ENCODE results near the gene SUMO1.

The SUMO1 gene

DNA sequence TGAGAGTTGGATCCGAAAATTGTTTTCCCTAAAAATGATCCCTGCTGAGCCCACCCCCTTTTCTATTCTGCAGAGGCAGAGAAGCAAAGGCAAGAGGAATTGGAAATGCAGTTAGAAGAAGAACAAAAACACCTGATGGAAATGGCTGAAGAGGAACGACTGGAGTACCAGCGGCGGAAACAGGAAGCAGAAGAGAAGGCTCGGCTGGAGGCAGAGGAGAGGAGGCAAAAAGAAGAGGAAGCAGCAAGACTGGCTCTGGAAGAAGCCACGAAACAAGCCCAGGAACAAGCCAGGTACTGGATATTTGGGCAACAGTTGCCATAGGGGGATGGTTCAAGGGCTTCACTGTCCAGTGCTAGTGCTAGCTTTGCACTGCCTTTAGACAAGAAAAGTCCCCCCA, 41.7 kb downstream of the SUMO1 start:
- DNase-seq (ENCODE audit: low read depth): no peak

GRCh38 chr2:202194418-202194817, 44.0 kb downstream of the SUMO1 start:
- DNase-seq (ENCODE audit: low read depth): no peak

DNA sequence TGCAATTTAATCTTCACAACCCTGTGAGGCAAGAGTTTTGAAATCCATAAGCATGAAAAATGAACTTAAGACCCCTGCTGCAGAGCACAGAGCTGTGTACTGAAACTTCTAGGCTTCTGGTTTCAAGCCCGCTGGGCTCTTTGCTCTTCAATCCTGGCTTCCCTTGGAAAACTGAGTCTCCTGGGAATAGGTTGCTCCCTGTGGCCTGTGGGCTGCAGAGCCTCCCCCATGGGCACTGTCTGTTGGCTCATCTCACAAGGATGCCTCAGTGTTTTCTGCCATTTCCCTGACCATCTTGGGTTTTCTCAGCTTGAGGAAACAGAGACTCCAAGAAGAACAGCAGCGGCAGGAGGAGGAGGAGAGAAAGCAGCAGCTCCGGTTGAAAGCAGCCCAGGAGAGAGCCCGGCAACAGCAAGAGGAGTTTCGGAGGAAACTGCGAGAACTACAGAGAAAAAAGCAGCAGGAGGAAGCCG, 44.5 kb downstream of the SUMO1 start:
- DNase-seq (ENCODE audit: low read depth): no peak

- no peak for DNase-seq (ENCODE audit: low read depth)
Measured at GRCh38 chr2:202193305-202193704, 45.1 kb downstream of the SUMO1 start.

DNA sequence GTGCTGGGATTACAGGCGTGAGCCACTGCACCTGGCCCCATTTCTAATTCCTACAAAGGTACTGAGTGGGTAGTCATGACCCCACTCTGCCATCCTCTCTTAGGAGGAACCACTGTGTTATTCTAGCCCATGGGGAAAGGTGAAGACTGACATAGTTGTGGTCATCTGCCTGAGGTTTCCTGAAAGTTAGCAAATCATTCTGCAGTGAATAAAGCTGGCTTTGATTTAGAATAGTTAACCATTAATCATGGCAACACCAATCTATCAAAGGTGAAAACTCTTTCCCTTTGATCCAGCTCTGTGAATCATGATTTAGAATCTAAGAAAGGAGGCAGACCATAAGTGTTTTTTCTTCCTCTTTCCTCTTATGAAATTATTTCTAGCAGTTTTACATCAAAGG, 50.8 kb downstream of the SUMO1 start:
- no peak for DNase-seq (ENCODE audit: low read depth)

GRCh38 chr2:202186641-202187202, 51.7 kb downstream of the SUMO1 start:
- DNase-seq (ENCODE audit: low read depth): no peak

GRCh38 chr2:202185156-202185555, 53.2 kb downstream of the SUMO1 start:
- no peak for DNase-seq (ENCODE audit: low read depth)

GRCh38 chr2:202184557-202184956, 53.8 kb downstream of the SUMO1 start:
- no peak for DNase-seq (ENCODE audit: low read depth)

DNA sequence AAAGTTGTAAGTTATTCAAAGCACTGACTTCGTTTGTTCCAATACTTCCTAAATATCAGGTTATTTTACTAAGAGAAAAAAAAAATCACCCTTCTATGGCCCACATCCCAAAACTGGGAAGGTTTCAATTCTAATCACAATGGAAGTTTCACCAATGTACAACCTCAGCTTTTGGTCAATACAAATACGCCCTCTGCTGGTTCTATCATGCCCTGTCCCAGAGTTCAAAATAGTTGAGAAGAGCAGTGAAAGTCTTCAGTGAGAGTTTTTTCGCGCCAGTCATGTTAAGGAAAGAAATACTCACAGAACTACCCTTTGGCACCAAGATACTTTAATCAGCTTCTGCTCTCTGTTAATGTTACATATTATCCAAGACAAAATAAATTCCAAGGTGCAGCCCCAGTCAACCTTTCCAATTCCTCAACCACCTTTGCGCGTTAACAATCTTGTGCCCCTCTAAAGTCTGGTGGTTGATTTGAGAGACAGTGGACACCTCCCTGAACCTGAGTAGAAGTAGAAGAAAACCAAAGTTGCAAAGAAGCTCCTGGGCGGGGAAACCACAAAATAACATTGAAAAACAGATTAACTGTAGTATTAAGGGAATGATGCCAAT, 59.9 kb downstream of the SUMO1 start:
- peak; percentile 50 for DNase-seq (ENCODE audit: low read depth)

GRCh38 chr2:202172439-202173211, 65.8 kb downstream of the SUMO1 start:
- DNase-seq (ENCODE audit: low read depth): no peak

GRCh38 chr2:202171241-202171825, 67.1 kb downstream of the SUMO1 start:
- no peak for DNase-seq (ENCODE audit: low read depth)

GRCh38 chr2:202169832-202170424, 68.5 kb downstream of the SUMO1 start:
- DNase-seq (ENCODE audit: low read depth): no peak

DNA sequence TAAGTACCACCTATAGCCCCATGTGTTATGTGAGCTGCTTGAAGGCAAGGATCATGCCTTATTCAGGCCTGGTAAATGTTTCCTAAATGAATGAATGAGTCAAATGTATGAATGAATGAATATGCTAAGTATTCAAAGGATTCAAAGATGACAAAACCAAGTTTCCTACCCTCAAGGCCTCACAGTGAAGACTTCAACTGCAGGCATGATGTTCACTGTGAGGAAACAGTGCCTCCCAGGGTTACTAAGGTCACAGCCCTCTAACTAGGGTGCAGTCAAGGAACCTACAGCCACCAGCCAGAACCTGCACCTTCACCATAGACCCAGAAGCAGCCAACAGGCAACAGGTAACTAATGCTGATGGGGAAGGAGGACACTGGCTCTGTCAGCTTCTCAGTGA, 69.3 kb downstream of the SUMO1 start:
- no peak for DNase-seq (ENCODE audit: low read depth)

DNA sequence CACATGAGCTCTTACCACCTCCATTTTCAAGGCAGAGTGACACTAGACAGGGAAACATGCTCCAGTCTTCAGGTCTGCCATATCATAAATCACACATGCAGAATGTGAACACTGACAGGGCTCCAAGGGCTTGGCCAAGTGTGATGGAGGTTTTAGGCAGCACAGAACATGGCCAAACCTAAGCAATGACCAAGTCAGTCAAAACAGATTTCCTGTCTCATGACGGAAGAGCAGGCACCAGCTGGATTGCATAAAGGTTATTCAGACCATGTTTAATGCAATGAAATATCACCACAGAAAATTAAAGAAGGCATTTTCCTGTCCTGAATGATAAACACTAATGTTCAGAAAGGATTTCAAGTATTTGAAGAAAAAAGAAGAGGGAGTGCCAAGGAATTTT, 72.5 kb downstream of the SUMO1 start:
- no peak for DNase-seq (ENCODE audit: low read depth)

- DNase-seq (ENCODE audit: low read depth): no peak
Measured at GRCh38 chr2:202165208-202165607, 73.2 kb downstream of the SUMO1 start.

GRCh38 chr2:202164411-202164810, 74.0 kb downstream of the SUMO1 start:
- no peak for DNase-seq (ENCODE audit: low read depth)

- DNase-seq (ENCODE audit: low read depth): no peak
Measured at GRCh38 chr2:202161151-202161835, 77.1 kb downstream of the SUMO1 start.

DNA sequence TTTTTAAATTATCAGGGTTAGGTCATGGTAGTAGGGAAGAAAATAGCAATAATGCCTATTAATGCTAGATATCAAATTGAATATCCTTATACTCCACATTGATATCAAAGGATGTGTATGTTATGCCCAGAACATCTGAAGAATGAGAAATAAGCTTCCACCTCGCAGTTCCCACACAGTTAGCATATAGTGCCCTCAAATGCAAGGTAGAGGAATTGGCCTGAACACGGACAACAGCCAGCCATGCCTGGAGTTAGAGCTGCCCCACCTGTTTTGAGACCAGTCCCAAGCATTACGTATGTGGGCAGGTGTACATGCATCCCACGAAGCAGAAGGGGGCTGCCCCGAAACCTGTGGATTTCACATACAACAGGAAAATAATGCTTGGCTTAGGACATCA, 79.6 kb downstream of the SUMO1 start:
- DNase-seq (ENCODE audit: low read depth): no peak

DNA sequence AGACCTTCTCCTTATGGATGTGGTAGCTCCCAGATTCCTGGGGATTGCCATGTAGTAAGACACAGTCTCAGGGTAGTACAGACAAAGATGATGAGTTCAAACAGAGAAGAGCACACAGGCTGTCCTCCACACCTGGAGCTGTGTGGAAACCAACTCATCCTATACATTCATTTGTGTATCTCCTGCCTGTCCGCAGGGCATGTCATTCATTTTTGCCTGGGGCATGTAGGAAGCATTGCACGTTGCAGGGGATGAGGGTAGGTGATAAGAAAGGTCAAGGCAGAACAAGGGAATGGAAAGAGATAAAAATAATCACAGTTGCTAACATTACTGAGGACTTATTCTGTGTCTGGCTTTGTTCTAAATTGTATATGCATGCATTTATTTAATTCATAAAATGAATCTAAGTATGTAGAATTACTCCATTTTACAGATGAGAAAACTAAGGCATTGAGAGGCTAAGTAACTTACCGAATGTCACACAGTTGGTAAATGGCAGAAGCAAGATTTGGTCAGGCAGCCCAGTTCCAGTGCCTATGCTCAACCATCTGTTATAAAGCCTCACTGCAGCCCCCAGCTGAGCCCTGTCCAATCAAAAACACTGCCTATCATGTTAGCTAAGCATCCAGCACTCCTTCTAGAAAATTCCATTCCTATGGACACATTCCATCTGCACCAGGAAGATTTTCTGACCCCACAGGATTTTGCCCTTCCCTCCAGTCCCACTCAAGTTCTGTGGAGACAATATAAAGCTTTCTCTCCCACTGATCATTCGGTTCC, 81.0 kb downstream of the SUMO1 start:
- DNase-seq (ENCODE audit: low read depth): no peak
